Measurements from ENCODE around the gene GUCY1A2.
"Not testable (repeated sequence)": the region's sequence is repeated elsewhere in the genome, so short reads cannot be mapped to it uniquely, and the experiment has no call there.

GUCY1A2 gene

GRCh38 chr11:106828576-106828975 lies 189.7 kb downstream of the GUCY1A2 start:
- no peak for DNase-seq

- no peak for DNase-seq
Observed at GRCh38 chr11:106827687-106828086, 190.6 kb downstream of the GUCY1A2 start.

GRCh38 chr11:106826558-106826957 lies 191.7 kb downstream of the GUCY1A2 start:
- DNase-seq, result not testable (repeated sequence)

- no peak for DNase-seq
Observed at GRCh38 chr11:106821826-106822225, 196.4 kb downstream of the GUCY1A2 start.

GRCh38 chr11:106821291-106821690 lies 197.0 kb downstream of the GUCY1A2 start:
- no peak for DNase-seq

- DNase-seq, result no peak
Observed at GRCh38 chr11:106818443-106818842, 199.8 kb downstream of the GUCY1A2 start.

GRCh38 chr11:106815209-106815608 lies 203.1 kb downstream of the GUCY1A2 start:
- no peak for DNase-seq

- no peak for DNase-seq
Observed at GRCh38 chr11:106813806-106814205, 204.5 kb downstream of the GUCY1A2 start.

- no peak for DNase-seq
Observed at GRCh38 chr11:106794058-106794457, 224.2 kb downstream of the GUCY1A2 start.

GRCh38 chr11:106789406-106789805 lies 228.9 kb downstream of the GUCY1A2 start:
- no peak for DNase-seq

GRCh38 chr11:106787454-106787853 lies 230.8 kb downstream of the GUCY1A2 start:
- DNase-seq, result no peak

GRCh38 chr11:106785913-106786650 lies 232.2 kb downstream of the GUCY1A2 start:
- DNase-seq, result no peak

GRCh38 chr11:106777302-106777701 lies 241.0 kb downstream of the GUCY1A2 start:
- not testable (repeated sequence) for DNase-seq

- no peak for DNase-seq
Observed at GRCh38 chr11:106770489-106771085, 247.7 kb downstream of the GUCY1A2 start.

GRCh38 chr11:106765469-106766258 lies 252.6 kb downstream of the GUCY1A2 start:
- no peak for DNase-seq

GRCh38 chr11:106763501-106763900 lies 254.8 kb downstream of the GUCY1A2 start:
- DNase-seq, result no peak

GRCh38 chr11:106761745-106762144 lies 256.5 kb downstream of the GUCY1A2 start:
- no peak for DNase-seq

- DNase-seq, result no peak
Observed at GRCh38 chr11:106761240-106761639, 257.0 kb downstream of the GUCY1A2 start.

- no peak for DNase-seq
Observed at GRCh38 chr11:106748059-106748458, 270.2 kb downstream of the GUCY1A2 start.

- DNase-seq, result no peak
Observed at GRCh38 chr11:106745941-106746340, 272.3 kb downstream of the GUCY1A2 start.

GRCh38 chr11:106733635-106734034 lies 284.6 kb downstream of the GUCY1A2 start:
- no peak for DNase-seq

- no peak for DNase-seq
Observed at GRCh38 chr11:106728859-106729258, 289.4 kb downstream of the GUCY1A2 start.

GRCh38 chr11:106728379-106728778 lies 289.9 kb downstream of the GUCY1A2 start:
- no peak for DNase-seq

GRCh38 chr11:106727256-106727655 lies 291.0 kb downstream of the GUCY1A2 start:
- DNase-seq, result no peak
